Endothelial cell (in vitro differentiated cells): ENCODE results near the gene RCN1. TPM values are rescaled to one million over a fixed set of nuclear protein-coding genes. Genes with fewer than 3 reads are reported as not detected.
"Not testable (repeated sequence)": the region's sequence is repeated elsewhere in the genome, so short reads cannot be mapped to it uniquely, and the experiment has no call there.

Experiments used
- DNase-seq: peaks from one replicate; pipeline ENCODE4 v3.0.0; 2021; ENCODE audit warnings: low spot score
- H3K27ac Mint-ChIP-seq: one replicate; pipeline ENCODE4 v1.8.0; 2021; ENCODE audit warnings: mixed read lengths, inconsistent platforms; ENCODE audit not compliant: unreplicated experiment
- H3K27me3 Mint-ChIP-seq: one replicate; pipeline ENCODE4 v1.8.0; 2021; ENCODE audit warnings: mild to moderate bottlenecking, moderate library complexity, mixed read lengths, inconsistent platforms; ENCODE audit not compliant: unreplicated experiment
- H3K36me3 Mint-ChIP-seq: one replicate; pipeline ENCODE4 v1.8.0; 2021; ENCODE audit warnings: mild to moderate bottlenecking, low read depth, mixed read lengths, inconsistent platforms; ENCODE audit not compliant: unreplicated experiment
- H3K4me1 Mint-ChIP-seq: one replicate; pipeline ENCODE4 v1.8.0; 2021; ENCODE audit warnings: mild to moderate bottlenecking, mixed read lengths, inconsistent platforms; ENCODE audit not compliant: unreplicated experiment
- H3K4me3 Mint-ChIP-seq: one replicate; pipeline ENCODE4 v1.8.0; 2021; ENCODE audit warnings: mild to moderate bottlenecking, mixed read lengths, inconsistent platforms; ENCODE audit not compliant: unreplicated experiment
- H3K9me3 Mint-ChIP-seq: one replicate; pipeline ENCODE4 v1.8.0; 2021; ENCODE audit warnings: mixed read lengths, inconsistent platforms; ENCODE audit not compliant: unreplicated experiment
- CTCF ChIP-seq: fragments of 200-600 bp; sonication (generic); IDR thresholded peaks from one replicate; pipeline ENCODE4 v1.5.0; 2021; ENCODE audit warnings: antibody characterized with exemption; ENCODE audit not compliant: unreplicated experiment
- total RNA-seq: library from RNA; stranded (reverse); fragmentation: NEBNext Ultra II Directional; extraction: Animal tissue kit (Norgen Biotek cat#: 25700); gene quantifications from one replicate; pipeline ENCODE4 v1.2.1, GENCODE V29; 2021; ENCODE audit not compliant: unreplicated experiment

The RCN1 gene
- total RNA-seq, 1 donor from 2014 or later, result 227 TPM

- no peak for DNase-seq
- peaks cover 2% of the 10 kb centered on the region for H3K27me3 Mint-ChIP-seq
- H3K27ac Mint-ChIP-seq, result no peak overlapping the region
These were observed 25.8 kb downstream of the RCN1 start for GRCh38 chr11:32116668-32117067.

GRCh38 chr11:32118025-32118974 is 27.4 kb downstream of the RCN1 start:
- H3K9me3 Mint-ChIP-seq, result no peaks in the 10 kb centered on the region
- no peak overlapping the region for H3K27ac Mint-ChIP-seq
- no peak overlapping the region for H3K4me3 Mint-ChIP-seq
- no peak for TF ChIP-seq CTCF
- H3K36me3 Mint-ChIP-seq, result no peaks in the 10 kb centered on the region
- DNase-seq, result no peak
- H3K4me1 Mint-ChIP-seq, result peaks cover 3% of the 10 kb centered on the region
- peaks cover 2% of the 10 kb centered on the region for H3K27me3 Mint-ChIP-seq

More at GRCh38 chr11:32116668-32117067, 25.8 kb downstream of the RCN1 start:
- H3K9me3 Mint-ChIP-seq, result no peaks in the 10 kb centered on the region
- peaks cover 3% of the 10 kb centered on the region for H3K4me1 Mint-ChIP-seq
- no peak for TF ChIP-seq CTCF
- no peak overlapping the region for H3K4me3 Mint-ChIP-seq
- H3K36me3 Mint-ChIP-seq, result no peaks in the 10 kb centered on the region

GRCh38 chr11:32119139-32119538 is 28.3 kb downstream of the RCN1 start:
- H3K27ac Mint-ChIP-seq, H3K9me3 Mint-ChIP-seq, H3K27me3 Mint-ChIP-seq, H3K4me1 Mint-ChIP-seq, DNase-seq, H3K4me3 Mint-ChIP-seq, H3K36me3 Mint-ChIP-seq: not testable (repeated sequence)

GRCh38 chr11:32121012-32121411 is 30.1 kb downstream of the RCN1 start:
- no peak for TF ChIP-seq CTCF
- H3K27ac Mint-ChIP-seq, result no peak overlapping the region

GRCh38 chr11:32122200-32122599 is 31.3 kb downstream of the RCN1 start:
- no peak for TF ChIP-seq CTCF
- no peak for DNase-seq
- Mint-ChIP-seq H3K4me3 (no peak overlapping the region), H3K9me3 (no peaks in the 10 kb centered on the region), H3K4me1 (peaks cover 3% of the 10 kb centered on the region), H3K36me3 (no peaks in the 10 kb centered on the region), H3K27ac (no peak overlapping the region), H3K27me3 (no peaks in the 10 kb centered on the region)

More at GRCh38 chr11:32121012-32121411, 30.1 kb downstream of the RCN1 start:
- H3K9me3 Mint-ChIP-seq, result no peaks in the 10 kb centered on the region
- DNase-seq, result no peak
- no peak overlapping the region for H3K4me3 Mint-ChIP-seq
- H3K4me1 Mint-ChIP-seq, result peaks cover under 1% of the 10 kb centered on the region
- no peaks in the 10 kb centered on the region for H3K36me3 Mint-ChIP-seq
- peaks cover 2% of the 10 kb centered on the region for H3K27me3 Mint-ChIP-seq
